Head of caudate nucleus (tissue), 42 donors: ENCODE measurements around the gene TSPAN31.
"Not testable (repeated sequence)": the region's sequence is repeated elsewhere in the genome, so short reads cannot be mapped to it uniquely, and the experiment has no call there.

Experiments used
- DNase-seq, 42 donors: peaks; one replicate each; pipeline versions ENCODE4 v3.0.0 to v3.0.0-alpha.2; 2020 to 2021; ENCODE audit warnings: mixed read lengths in 7 of 42
- intact Hi-C: fragments of 100-400 bp; cut with DNase I; formaldehyde crosslinking; loops from one replicate; pipeline ENCODE4 v1.15.0; 2022

The TSPAN31 gene

DNA sequence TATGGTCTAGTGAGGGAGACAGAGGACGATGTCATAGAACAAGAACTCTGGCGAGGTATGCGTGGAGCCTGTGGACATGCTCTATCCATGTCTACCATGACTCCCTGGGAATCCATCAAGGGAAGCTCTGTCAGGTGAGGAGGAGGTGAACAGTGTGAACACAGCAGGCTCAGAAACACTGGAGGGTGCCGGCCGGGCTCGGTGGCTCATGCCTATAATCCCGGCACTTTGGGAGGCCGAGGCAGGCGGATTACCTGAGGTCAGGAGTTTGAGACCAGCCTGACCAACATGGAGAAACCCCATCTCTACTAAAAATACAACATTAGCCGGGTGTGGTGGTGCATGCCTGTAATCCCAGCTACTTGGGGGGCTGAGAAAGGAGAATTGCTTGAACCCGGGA is 29.8 kb downstream of the TSPAN31 start:
- DNase-seq, intact Hi-C loops: not testable (repeated sequence)

DNA sequence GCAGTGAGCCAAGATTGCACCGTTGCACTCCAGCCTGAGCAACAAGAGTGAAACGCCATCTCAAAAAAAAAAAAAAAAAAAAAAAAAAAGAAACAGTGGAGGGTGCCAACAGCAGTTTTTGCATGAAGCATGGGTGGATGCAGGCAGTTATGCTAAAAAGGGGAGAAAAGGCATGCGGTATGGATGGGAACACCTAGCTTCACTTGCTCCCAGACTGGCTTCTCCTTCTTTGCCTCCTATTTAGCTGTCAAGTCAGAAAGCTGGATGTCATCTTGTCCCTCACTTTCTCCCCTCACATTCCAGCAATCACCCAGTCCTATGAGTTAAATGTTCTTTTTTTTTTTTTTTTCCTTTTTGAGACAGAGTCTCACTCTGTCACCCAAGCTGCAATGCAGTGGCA is 30.2 kb downstream of the TSPAN31 start:
- intact Hi-C loops, result no loop called here
- peak in 1 of 42 donors; percentile 25 for DNase-seq

DNA sequence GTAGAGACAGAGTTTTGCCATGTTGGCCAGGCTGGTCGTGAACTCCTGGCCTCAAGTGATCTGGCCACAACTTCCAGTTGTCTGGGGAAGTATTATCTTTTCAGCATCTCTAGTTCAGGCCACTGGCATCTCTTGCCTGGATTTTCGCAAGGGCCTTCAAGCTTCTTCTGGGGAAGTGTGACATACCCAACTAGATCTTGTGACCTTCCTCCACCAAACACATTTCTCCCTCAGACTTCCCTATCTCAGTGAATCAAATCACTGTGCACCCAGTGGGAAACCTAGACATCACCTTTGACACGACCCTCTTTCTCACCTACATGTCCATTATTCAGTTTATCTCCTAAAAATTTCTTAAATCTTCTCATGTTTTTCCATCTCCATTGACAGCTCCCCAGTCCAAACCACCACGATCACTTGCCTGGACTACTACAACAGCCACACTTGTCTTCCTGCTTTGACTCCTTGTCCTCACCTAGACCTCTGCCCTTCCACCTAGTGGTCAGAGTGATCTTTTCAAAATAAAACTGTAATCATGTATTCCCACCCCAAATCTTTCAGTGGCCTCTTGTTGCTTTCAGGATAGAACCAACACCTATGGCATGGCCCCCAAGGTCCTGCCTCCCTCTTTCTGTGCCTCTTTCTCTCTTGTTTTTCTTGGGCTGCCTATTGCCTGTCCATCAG is 30.9 kb downstream of the TSPAN31 start:
- DNase-seq, result no peak

DNA sequence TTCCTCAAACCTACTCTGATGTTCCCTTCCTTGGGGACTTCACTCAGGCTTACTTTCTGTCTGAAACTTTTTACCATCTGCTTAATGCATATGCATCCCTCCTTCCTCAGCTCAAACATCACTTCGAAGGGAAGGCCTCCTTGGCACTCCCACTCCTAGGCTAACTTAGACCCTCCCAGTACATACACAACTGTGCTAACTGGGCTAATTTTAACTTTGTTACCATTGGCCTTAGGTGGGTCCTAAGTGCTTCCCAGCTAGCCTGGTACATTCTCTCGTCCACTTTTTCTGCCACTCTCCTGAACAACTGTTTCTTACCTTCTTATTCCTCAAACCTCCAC is 31.4 kb downstream of the TSPAN31 start:
- intact Hi-C loops, result no loop called here
- DNase-seq, result no peak

More for the DNA sequence above, 30.9 kb downstream of the TSPAN31 start:
- intact Hi-C loops, result no loop called here

DNA sequence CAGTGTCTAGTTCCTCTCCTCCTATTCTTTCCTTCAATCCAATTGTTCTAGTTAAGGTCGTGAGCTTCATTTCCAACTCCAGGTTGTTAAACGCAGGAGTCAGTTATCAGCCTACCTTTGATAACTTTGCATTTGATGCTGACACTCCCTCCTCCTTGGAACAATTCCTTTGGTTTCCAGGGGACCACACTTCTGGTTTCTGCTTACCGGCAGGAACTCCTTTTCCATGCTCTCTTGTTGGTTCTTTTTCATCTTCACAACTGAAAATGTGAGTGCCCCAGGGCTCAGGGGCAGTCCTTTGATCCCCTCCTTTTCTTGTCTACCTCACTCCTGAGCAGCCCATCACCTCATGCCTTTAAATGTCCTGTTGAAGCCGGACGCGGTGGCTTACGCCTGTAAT is 32.5 kb downstream of the TSPAN31 start:
- no peak for DNase-seq
- intact Hi-C loops, result no loop called here

DNA sequence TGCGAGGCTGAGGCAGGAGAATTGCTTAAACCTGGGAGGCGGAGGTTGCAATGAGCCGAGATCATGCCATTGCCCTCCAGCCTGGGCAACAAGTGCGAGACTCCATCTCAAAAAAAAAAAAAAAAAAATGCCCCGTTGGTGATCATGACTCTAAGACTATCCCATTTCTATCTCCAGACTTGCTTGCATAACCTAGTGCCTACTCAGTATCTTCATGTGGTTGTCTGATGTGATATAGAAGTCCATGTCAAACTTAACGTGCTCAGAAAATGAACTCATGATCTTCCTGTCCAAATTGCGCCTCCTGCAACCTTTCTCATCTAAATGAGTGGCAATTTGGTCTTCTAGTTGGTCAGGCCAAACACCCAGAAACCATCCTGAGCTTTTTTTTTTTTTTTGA is 33.1 kb downstream of the TSPAN31 start:
- DNase-seq, result no peak
- intact Hi-C loops, result no loop called here

DNA sequence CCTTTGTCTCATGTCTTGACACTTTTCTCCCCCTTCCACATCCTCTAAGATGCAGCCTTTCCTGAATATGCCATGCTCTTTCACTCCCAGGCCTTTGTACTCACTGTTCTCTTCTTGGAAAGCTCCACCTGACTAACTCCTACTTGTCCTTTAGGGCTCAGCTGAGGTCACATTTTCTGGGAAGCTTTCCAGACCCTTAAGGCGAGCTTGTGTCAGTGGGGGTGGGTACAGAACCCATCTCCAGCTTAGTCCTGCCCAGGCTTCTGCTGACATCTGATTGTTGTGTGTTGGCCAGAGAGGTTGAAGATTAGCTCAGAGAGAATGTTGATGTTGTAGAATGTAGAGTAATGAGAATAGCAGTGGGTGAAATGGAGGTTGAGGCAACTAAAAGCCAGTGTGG is 34.9 kb downstream of the TSPAN31 start:
- intact Hi-C loops, result loop anchor here (2.0 kb wide), 1 partner anchor 123 kb away; no protein-coding TSS in a partner anchor
- DNase-seq, result no peak

DNA sequence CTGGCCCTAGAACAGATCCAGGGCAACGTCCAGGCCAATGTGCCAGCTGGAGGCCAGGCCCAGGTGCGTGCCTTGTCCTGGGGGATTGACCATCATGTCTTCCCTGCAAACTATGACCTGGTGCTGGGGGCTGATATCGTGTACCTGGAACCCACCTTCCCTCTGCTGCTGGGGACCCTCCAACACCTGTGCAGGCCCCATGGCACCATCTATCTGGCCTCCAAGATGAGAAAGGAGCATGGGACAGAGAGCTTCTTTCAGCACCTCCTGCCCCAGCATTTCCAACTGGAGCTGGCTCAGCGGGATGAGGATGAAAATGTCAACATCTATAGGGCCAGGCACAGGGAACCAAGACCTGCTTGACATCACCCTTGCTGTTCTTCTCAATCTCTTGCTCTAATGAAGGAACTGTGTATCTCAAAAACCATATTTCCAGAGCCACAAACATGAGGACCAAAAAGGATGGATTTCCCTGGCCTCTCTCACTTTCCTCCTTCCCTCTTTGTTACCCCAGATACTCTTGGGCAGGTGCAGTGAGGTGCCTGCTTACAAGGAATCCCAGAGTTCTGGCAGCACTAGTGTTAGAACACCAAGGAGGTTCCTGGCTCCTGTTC is 35.6 kb downstream of the TSPAN31 start:
- no peak for DNase-seq
- intact Hi-C loops, result loop anchor here (2.0 kb wide), 1 partner anchor 122 kb away; no protein-coding TSS in a partner anchor

DNA sequence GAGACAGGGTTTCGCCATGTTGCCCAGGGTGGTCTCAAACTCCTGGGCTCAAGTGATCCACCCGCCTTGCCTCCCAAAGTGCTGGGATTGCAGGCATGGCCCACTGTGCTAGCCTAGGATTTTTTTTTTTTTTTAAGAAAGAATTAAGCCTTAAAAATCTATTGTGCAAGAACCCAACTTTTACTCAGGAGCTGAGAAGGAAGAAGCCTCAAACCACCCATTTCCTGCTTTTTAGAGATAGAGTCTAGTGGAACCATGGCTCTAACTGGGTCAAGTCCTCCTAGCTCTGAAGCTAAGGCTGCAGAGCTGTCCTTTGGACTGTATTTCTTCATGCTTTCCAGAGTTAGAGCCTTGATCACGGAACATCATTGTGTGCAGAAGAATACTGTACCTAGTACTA is 36.4 kb downstream of the TSPAN31 start:
- intact Hi-C loops, result loop anchor here (2.0 kb wide), 1 partner anchor 122 kb away; no protein-coding TSS in a partner anchor

DNA sequence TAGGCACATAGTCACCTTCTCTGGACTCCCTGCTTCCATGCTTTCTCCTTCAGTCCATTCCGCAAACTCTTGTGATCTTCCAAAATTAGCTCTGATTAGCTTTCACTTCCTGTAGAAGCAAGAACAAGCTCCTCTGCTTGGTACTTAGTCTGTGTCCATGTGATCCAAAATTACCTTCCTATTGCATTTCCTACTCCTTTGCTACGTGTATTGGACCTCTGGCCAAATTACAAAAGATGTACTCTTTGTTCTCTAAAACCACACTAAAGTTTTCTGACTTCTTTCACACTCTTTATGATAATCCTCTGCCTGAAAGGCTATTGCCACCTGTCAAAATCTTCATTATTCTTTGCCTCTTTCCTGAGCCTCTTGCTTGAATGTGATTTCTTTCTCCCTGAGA is 37.0 kb downstream of the TSPAN31 start:
- intact Hi-C loops, result loop anchor here (2.0 kb wide), 1 partner anchor 121 kb away; no protein-coding TSS in a partner anchor
- no peak for DNase-seq

More for the DNA sequence above, 36.4 kb downstream of the TSPAN31 start:
- DNase-seq, result no peak

DNA sequence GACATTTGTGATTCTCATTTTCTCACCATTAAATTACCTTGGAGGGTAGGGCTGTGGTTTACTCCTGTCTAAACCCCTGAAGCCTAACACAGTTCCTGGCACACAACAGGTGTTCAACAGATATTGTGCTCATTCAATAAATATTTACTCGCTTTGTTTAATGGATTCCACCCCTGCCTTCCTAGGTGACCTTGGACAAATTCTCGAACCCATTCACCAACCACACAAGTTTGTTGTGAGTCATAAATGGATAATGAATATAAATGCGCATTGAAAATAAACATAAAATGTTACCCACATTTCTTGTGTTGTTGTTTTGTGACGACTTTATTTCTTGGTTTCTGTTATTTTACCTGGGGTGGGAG is 37.4 kb downstream of the TSPAN31 start:
- no peak for DNase-seq
- intact Hi-C loops, result no loop called here

DNA sequence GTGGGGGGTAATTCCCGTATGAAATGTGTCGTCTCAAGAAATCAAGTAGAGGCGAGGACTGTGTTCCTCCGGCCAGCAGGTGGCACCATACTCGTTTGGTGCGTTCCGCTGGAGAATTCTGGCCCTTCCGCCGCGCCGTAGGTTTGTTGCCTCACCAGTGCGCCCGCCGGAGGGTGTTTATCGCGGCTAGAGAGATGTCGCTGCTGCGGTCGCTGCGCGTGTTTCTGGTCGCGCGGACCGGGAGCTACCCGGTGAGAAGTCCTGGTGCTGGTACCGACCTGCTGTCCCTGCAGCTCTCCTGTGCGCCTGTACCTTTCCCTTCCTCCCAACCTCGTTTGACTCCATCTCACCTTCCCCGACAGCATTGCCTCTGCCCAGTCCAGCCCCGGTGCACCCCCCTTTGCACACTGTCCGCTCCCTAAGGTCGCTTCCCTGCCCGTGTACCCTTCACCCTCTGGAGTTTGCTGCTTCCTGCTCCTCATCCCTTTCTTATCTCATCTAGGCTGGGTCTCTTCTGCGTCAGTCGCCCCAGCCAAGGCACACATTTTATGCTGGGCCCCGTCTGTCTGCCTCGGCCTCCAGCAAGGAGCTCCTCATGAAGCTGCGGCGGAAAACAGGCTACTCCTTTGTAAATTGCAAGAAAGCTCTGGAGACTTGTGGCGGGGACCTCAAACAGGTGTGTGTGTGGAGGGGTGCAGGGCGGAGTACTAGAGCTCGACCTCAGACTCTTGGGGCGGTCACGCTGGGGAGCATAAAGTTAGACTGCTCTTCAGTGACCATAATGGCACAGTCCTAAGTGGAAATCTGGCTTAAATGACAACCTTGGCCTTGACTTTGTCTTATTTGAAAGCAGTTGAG is 38.0 kb downstream of the TSPAN31 start, which contains the start of gene TSFM:
Gene TSFM, plus strand, starts transcription at position 180 of the 858 bp plus-strand sequence. Its CDS starts 15 bp downstream, at position 195.
- peak; percentile 95 to 100 (median 98) for DNase-seq
- intact Hi-C loops, result no loop called here

DNA sequence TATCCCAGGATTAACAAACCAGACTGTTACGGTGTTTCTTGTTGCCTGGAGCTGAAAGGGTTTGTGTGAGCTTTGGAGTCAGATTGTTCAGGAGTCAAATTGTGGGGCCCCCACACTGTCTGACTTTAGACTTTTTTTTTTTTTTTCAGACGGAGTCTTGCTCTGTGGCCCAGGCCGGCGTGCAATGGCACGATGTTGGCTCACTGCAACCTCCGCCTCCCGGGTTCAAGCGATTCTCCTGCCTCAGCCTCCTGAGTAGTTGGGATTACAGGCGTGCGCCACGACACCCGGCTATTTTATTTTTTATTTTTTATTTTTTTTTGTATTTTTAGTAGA is 38.6 kb downstream of the TSPAN31 start:
- intact Hi-C loops, result no loop called here
- DNase-seq, result no peak

DNA sequence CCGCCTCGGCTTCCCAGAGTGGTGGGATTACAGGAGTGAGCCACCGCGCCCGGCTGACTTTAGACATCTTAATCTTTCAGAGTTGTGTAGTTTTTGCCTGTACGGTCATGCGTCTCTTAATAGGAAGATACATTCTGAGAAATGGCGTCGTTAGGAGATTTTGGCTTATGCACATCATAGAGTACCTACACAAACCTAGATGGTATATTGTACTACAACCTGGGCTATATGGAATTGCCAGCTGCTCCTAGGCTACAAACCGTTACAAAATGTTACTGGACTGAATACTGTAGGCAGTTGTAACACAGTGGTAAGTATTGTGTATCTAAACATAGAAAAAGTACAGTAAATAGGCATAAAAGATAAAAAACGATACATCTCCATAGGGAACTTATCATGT is 39.0 kb downstream of the TSPAN31 start:
- intact Hi-C loops, result no loop called here
- no peak for DNase-seq

DNA sequence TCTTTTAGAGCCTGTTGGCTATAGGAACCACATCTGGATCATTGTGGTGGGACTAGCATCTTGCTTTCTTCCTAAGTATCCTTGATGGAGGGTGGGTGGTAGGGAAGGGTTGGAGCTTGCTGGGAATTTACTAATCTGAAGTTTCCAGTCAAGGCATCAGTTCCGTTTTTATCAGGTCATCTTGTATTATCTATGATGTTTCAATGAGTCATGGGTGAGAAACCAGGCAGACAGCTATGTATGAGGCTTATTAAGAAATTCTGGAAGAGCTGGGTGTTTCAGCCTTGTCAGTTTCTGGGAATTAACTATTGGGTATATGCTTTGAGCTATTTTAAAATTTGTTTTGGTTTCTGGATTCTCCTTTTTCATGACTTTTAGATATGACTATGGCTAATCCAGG is 49.1 kb downstream of the TSPAN31 start:
- intact Hi-C loops, result no loop called here
- DNase-seq, result no peak

DNA sequence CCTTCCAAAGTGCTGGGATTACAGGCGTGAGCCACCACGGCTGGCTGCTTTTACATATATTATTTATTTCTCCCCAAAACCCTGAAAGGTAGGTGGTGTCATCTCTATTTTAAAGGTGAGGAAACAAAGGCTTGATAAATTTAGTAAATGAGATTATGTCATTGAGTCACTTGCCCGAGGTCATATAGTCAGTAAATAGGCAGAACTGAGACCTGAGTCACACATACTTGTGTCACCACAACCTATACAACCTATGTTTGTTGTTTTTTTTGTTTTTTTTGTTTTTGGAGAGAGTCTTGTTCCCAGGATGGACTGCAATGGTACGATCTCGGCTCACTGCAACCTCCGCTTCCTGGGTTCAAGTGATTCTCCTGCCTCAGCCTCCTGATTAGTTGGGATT is 50.5 kb downstream of the TSPAN31 start:
- intact Hi-C loops, result no loop called here
- no peak for DNase-seq

DNA sequence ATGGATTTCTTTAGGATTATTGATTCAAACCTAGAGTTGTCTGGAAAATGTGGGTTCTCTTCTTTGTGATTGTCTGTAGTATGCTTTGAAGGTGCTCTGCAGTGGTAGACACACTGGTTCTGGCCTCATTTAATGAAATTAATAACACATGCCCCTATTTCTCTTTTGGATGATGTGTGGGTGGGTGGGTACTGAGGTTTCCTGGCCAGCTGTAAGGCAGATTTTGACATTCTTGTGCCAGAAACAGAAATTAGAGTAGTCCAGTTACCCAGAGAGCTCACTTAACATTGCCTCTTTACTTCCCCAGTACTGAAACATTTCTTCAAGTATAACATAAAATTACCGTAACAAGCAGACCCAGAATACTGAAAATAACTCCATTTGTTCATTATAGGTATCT is 52.2 kb downstream of the TSPAN31 start:
- DNase-seq, result no peak
- intact Hi-C loops, result no loop called here

DNA sequence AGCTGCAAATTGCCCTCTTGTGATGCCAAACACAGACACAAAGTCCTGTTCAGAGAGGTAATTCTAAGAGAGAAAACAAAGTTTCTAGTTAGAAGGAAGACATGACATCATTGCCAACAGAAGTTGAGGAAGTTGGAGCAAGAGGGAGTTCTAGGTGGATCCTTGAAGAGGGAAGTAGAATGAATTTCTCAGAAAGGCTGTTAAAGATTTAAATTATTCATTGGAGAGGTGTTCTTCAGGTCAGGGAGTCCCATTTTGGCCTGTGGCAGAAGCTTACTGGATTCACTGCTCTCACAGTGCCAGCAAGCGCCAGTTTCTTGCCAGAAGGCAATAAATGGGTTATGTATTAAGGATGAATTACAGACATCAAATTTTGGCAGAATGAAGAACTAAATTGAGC is 53.1 kb downstream of the TSPAN31 start:
- DNase-seq, result no peak
- intact Hi-C loops, result no loop called here
